GM19467 (cell line): Measurements from ENCODE around the gene ZFP36L2.
A peak's percentile ranks its signal among the peaks of the same experiment; 100 is the strongest.

ENCODE experiments used
- ATAC-seq: cut with Tn5 transposase; IDR thresholded peaks from one replicate; pipeline ENCODE4 v1.9.1; 2021; ENCODE audit warnings: mild to moderate bottlenecking, moderate library complexity; ENCODE audit not compliant: unreplicated experiment

Gene ZFP36L2, protein sequence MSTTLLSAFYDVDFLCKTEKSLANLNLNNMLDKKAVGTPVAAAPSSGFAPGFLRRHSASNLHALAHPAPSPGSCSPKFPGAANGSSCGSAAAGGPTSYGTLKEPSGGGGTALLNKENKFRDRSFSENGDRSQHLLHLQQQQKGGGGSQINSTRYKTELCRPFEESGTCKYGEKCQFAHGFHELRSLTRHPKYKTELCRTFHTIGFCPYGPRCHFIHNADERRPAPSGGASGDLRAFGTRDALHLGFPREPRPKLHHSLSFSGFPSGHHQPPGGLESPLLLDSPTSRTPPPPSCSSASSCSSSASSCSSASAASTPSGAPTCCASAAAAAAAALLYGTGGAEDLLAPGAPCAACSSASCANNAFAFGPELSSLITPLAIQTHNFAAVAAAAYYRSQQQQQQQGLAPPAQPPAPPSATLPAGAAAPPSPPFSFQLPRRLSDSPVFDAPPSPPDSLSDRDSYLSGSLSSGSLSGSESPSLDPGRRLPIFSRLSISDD

GRCh38 chr2:43226558-43226954 lies at the start of gene ZFP36L2:
TSS of gene ZFP36L2 (minus strand) at chr2:43226606. CDS start at chr2:43226315, 291 bp downstream.
- peak; percentile 53 for ATAC-seq

GRCh38 chr2:43274721-43275120 lies 48.3 kb upstream of the ZFP36L2 start:
- ATAC-seq, result no peak

DNA sequence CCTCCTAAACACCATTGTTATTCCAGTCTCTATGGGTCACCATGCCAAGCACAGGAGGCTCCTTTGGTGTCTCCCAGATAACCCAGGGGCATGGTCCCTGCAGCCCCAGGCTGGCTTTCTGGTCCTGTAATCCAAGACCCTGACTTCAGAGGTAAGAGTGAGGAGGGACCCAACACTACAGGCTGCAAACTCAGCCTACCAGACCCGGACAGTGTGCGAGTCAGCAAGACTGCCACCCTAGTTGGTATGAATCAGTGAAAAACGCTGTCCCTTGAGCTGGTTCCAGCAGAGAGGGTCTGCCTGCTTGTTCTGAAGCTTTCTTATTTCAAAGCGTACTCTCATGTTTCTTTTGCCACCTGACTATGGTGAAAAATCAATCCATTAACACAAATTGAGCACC lies 47.6 kb upstream of the ZFP36L2 start:
- no peak for ATAC-seq

DNA sequence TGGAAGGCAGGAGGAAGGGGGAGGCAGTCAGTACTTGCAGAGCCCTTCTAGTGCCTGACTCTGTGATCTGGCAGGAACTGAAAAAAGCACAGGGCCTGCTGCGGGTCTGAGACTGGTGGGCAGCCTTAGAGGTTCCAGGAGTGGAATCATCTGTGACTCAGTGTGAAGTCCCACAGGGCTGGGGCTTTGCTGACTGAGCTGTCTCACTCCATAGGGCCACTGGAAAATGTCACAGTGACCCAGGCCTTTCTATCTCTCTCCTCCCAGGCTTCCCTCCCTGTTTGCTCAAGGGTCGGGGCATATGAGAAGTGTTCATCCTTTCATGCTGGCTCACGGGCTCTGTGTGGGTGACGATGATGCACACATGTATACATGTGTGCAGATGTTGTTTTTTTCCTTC lies 47.1 kb upstream of the ZFP36L2 start:
- no peak for ATAC-seq

- no peak for ATAC-seq
Measured at GRCh38 chr2:43270930-43271615, 44.7 kb upstream of the ZFP36L2 start.

DNA sequence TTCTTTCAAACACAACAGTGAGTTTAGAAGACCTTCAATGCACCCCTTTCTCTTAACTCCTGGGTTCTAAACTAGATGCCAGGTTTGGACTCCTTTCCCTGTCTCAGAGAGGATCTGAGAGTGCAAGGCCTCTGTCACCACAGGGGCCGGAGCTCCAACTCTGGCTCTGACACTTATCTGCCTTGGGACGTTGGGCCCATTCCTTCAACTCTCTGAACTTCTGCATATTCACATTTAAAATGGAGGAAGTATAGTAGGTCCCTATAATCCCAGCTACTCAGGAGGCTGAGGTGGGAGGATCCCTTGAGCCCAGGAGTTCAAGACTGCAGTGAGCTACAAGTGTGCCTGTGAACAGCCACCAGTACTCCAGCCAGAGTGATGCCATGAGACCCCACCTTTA lies 44.1 kb upstream of the ZFP36L2 start:
- no peak for ATAC-seq

- ATAC-seq, result no peak
Measured at GRCh38 chr2:43269706-43270105, 43.3 kb upstream of the ZFP36L2 start.

- ATAC-seq, result no peak
Measured at GRCh38 chr2:43269074-43269572, 42.7 kb upstream of the ZFP36L2 start.

GRCh38 chr2:43268066-43268953 lies 41.9 kb upstream of the ZFP36L2 start:
- no peak for ATAC-seq

GRCh38 chr2:43267381-43267780 lies 41.0 kb upstream of the ZFP36L2 start:
- no peak for ATAC-seq

DNA sequence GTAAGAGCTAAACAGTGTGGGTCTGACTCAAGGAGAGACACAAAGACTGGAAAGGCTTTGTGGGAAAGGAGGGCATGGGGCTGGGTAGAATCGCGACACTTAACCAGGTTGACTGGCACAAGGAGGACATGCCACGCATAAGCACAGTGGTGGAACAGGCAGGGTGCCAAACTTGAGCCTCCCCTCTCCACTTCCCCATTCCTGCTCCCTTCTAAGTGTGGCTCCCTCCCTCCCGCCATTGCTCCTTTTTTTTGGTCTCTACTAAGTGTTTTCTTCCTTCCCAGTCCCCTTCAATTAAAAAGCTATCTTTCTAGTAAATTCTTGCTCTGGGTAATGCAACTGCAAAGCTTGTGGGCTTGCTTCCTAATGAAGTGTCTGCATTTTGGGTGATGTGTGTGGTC lies 40.3 kb upstream of the ZFP36L2 start:
- ATAC-seq, result no peak

GRCh38 chr2:43265421-43265820 lies 39.0 kb upstream of the ZFP36L2 start:
- no peak for ATAC-seq

DNA sequence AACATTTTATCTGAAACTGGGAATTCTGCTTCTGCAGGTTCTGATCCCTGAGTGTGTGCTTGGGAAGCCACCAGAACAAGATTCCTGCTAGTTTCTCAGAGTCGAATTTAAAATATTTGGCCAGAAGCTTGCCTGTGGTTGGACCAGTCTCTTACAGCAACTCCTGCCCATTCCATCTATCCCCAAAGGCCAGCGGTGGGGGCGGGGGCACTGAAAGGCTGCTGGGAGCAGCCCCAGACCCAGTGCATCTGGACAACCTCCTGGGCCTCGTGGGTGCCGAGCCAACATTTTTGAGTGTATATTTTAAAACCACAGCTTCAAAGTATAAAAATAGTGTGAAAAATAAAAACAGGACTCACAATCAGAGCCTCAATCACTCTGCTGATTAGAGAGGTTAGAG lies 38.6 kb upstream of the ZFP36L2 start:
- no peak for ATAC-seq

DNA sequence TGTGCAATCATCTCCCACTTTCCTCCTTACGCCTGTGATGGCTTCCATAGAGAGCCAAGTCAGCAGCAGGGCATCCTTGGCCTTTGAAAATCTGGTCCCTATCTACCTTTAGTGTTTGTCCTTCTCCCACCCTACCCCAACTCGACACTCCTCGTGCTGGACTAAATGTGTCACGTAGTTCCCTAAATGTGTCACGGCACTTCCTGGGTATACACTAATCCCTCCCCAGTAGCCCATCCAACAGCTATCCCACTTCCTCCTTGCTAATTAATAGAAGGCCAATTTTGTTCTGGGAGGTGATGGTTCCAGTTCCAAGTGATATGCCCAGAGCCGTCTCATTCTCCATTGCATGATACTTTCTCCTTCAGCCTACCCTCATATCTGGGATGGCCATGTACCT lies 36.5 kb upstream of the ZFP36L2 start:
- ATAC-seq, result no peak

DNA sequence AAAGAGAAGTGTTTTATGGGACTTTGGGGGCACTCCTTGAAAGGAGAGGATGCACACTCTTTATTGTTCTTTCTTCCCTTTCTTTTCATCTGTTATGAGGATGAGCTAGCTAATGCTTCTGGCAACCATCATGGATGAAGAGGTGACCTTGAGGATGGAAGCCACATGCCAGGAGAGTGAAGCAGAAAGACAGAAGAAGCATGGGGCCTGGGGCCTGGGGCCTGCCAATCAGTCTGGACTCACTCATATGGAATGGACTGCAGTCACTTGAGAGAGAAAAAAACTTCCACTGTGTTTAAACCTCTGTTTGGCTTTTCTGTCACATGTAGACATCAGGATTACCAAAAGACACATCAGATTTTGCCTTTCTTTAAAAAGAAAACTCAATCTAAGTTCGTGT lies 35.8 kb upstream of the ZFP36L2 start:
- no peak for ATAC-seq

DNA sequence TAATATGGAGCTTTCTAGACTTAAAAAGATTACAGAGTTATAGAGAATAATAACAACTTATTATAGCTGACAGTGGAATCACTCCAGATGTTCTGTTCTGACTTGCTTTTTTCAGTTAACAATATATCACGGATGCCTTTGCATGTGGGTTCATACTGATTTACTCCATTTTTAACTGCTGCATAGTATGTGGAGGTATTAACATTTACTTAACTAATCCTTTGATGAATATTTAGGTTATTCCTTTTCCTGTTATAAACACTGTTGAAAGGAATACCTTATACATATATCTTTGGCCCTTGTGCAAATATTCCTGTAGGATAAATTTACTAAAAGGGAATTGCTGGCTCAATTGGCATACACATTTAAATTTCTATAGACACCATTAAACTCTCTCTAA lies 33.1 kb upstream of the ZFP36L2 start:
- no peak for ATAC-seq

- ATAC-seq, result no peak
Measured at GRCh38 chr2:43258547-43259156, 32.2 kb upstream of the ZFP36L2 start.

GRCh38 chr2:43255296-43255910 lies 29.0 kb upstream of the ZFP36L2 start:
- ATAC-seq, result no peak

- no peak for ATAC-seq
Measured at GRCh38 chr2:43254331-43254730, 27.9 kb upstream of the ZFP36L2 start.

DNA sequence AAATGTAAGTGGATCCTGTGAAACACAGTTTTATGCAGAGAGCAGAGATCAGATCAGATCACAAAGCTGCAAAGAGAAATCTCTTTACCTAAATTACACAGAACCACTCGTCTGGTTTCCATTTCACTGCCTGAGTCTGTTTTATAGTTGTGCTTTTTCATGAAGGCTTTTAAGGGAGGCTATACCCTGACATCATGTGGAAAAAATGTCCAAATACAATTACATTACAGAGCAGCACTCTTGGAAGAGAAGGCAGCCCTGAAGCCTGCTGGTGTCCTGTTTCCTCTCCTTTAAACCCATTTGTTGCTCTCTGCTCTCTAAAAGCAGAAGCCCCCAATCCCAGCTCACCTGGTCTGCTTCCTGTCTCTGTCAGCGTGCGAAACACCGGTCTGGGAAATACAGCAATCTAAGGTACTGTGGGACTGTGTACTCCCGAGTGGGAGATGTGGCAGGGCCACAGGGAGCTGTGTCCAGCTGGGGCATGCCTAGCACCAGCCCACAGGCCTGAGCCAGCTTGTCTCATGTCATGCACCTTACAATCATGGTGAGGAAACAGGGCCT lies 24.8 kb upstream of the ZFP36L2 start:
- ATAC-seq, result no peak
